Measurements from ENCODE around the gene SLC7A8.
A peak's percentile ranks its signal among the peaks of the same experiment; 100 is the strongest.

The SLC7A8 gene

GRCh38 chr14:23093526-23093925, 89.9 kb downstream of the SLC7A8 start:
- H3K27me3 ChIP-seq (ENCODE audit: control insufficient read depth in 3 of 3, insufficient read depth in 3 of 3, low read depth in 1 of 3, low read length in 3 of 3) = no peaks in the 10 kb centered on the region
- no peak overlapping the region for H3K9ac ChIP-seq (ENCODE audit: low read depth, low read length, poor library complexity)
- WGBS, 2 donors (ENCODE audit: extremely low coverage in 2 of 2, insufficient read length in 2 of 2, insufficient replicate concordance in 1 of 2) = no CpG with 5 or more reads among the region's 2 CpGs
- H4K8ac ChIP-seq (ENCODE audit: low read depth, low read length) = no peak overlapping the region
- peak overlapping the region in 1 of 2 donors; percentile 79 for H3K4me3 ChIP-seq (ENCODE audit: low read length in 2 of 2)
- H2BK15ac ChIP-seq (ENCODE audit: low read length) = no peak overlapping the region
- no peak overlapping the region for H2BK12ac ChIP-seq (ENCODE audit: low read length)
- no peak overlapping the region for H3K4ac ChIP-seq (ENCODE audit: low read length)
- peaks cover 4% of the 10 kb centered on the region for H3K79me1 ChIP-seq (ENCODE audit: low read depth, low read length)
- no peak overlapping the region for H3K23ac ChIP-seq (ENCODE audit: low read depth, low read length, poor library complexity)
- H3K36me3 ChIP-seq (replicated peaks in 1 of 2; ENCODE audit: control insufficient read depth in 2 of 2, insufficient read depth in 2 of 2, low read length in 2 of 2) = peaks cover 18 to 71% of the 10 kb centered on the region in 2 donors
- H3K4me2 ChIP-seq (ENCODE audit: insufficient read depth, low read length, poor library complexity, severe bottlenecking) = no peak overlapping the region
- H2AK5ac ChIP-seq (ENCODE audit: low read depth, low read length) = no peak overlapping the region
- H4K91ac ChIP-seq (ENCODE audit: low read depth, low read length, poor library complexity) = no peak overlapping the region
- H2BK120ac ChIP-seq (ENCODE audit: low read depth, low read length) = no peak overlapping the region
- no peaks in the 10 kb centered on the region for H3K9me3 ChIP-seq (replicated peaks in 1 of 2; ENCODE audit: control insufficient read depth in 2 of 2, insufficient read depth in 1 of 2, low read depth in 1 of 2, low read length in 2 of 2)
- H3K4me1 ChIP-seq (ENCODE audit: control insufficient read depth in 2 of 2, insufficient read depth in 1 of 2, low read depth in 1 of 2, low read length in 2 of 2) = peaks cover 2 to 3% of the 10 kb centered on the region in 2 donors
- no peak overlapping the region for H3K14ac ChIP-seq (ENCODE audit: low read length)
- H3K27ac ChIP-seq (replicated peaks; ENCODE audit: low read length) = no peak overlapping the region
- no peak overlapping the region for H2BK5ac ChIP-seq (ENCODE audit: low read length)
- no peak overlapping the region for H3K18ac ChIP-seq (ENCODE audit: low read length)
- H2AFZ ChIP-seq (ENCODE audit: low read length) = no peak overlapping the region
- DNase-seq (ENCODE audit: low spot score) = no peak

DNA sequence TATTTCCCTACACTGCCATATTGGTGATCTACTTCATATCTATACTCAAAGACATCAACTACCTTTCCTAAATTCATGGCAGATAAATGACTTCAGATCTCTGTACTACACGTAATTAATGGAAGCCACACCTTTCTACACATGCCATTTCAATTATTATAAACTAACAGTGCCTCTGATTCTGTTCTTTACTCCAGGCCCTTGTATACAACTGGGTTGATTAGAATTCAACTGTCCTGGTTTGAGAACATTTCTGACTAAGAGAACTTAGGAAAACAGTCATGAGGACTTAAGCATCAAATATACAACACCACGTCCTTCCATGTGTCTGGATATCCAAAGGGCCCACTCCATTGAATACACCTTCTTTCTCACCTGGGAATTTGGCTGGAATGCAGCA, 90.4 kb downstream of the SLC7A8 start:
- Histone ChIP-seq H3K14ac (ENCODE audit: low read length) (no peak overlapping the region), H2BK15ac (ENCODE audit: low read length) (no peak overlapping the region), H3K79me1 (ENCODE audit: low read depth, low read length) (peaks cover 4% of the 10 kb centered on the region), H3K27ac (replicated peaks; ENCODE audit: low read length) (no peak overlapping the region), H3K9me3 (replicated peaks in 1 of 2; ENCODE audit: control insufficient read depth in 2 of 2, insufficient read depth in 1 of 2, low read depth in 1 of 2, low read length in 2 of 2) (no peaks in the 10 kb centered on the region), H4K8ac (ENCODE audit: low read depth, low read length) (no peak overlapping the region), H3K36me3 (replicated peaks in 1 of 2; ENCODE audit: control insufficient read depth in 2 of 2, insufficient read depth in 2 of 2, low read length in 2 of 2) (peaks cover 16 to 71% of the 10 kb centered on the region in 2 donors), H3K4ac (ENCODE audit: low read length) (no peak overlapping the region), H3K18ac (ENCODE audit: low read length) (no peak overlapping the region), H2AFZ (ENCODE audit: low read length) (no peak overlapping the region), H3K4me3 (ENCODE audit: low read length in 2 of 2) (no peak overlapping the region), H3K9ac (ENCODE audit: low read depth, low read length, poor library complexity) (no peak overlapping the region), H2BK5ac (ENCODE audit: low read length) (no peak overlapping the region), H2AK5ac (ENCODE audit: low read depth, low read length) (no peak overlapping the region), H4K91ac (ENCODE audit: low read depth, low read length, poor library complexity) (no peak overlapping the region), H2BK12ac (ENCODE audit: low read length) (no peak overlapping the region), H2BK120ac (ENCODE audit: low read depth, low read length) (no peak overlapping the region), H3K4me1 (ENCODE audit: control insufficient read depth in 2 of 2, insufficient read depth in 1 of 2, low read depth in 1 of 2, low read length in 2 of 2) (peaks cover 2 to 3% of the 10 kb centered on the region in 2 donors), H3K4me2 (ENCODE audit: insufficient read depth, low read length, poor library complexity, severe bottlenecking) (no peak overlapping the region), H3K23ac (ENCODE audit: low read depth, low read length, poor library complexity) (no peak overlapping the region), H3K27me3 (ENCODE audit: control insufficient read depth in 3 of 3, insufficient read depth in 3 of 3, low read depth in 1 of 3, low read length in 3 of 3) (no peaks in the 10 kb centered on the region)
- no peak for DNase-seq (ENCODE audit: low spot score)
- WGBS, 2 donors (ENCODE audit: extremely low coverage in 2 of 2, insufficient read length in 2 of 2, insufficient replicate concordance in 1 of 2) = no CpG with 5 or more reads among the region's 2 CpGs

DNA sequence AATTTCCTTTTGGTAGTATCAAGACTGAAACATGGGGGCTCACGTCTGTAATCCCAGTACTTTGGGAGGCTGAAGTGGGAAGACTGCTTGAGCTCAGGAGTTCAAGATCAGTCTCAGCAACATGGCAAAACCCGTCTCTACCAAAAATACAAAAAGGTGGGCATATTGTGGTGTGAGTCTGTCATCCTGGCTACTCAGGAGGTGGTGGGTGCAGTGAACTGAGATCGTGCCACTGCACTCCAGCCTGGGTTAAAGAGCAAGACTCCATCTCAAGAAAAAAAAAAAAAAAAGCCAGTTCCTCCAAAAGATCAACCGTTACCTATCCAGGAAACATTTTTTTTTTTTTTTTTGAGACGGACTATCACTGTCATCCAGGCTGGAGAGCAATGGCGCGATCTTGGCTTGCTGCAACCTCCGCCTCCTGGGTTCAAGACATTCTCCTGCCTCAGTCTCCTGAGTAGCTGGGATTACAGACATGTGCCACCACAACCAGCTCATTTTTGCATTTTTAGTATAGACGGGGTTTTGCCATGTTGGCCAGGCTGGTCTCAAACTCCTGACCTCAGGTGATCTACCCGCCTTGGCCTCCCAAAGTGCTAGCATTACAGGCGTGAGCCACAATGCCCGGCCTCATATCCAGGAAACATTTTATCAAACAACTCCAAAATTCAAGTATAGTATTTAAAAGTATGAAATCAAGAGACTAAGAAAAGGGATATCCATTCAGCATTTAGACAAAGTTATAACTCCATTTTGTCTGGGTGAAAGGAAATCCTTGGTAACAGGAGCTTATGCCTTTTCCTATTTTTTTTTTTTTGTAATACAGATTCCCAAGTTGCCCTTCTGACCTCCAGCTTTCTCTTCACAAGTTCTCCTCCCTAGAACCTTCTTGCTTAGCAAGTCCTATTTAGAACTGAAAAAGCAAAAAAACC, 91.9 kb downstream of the SLC7A8 start:
- no peak for DNase-seq (ENCODE audit: low spot score)
- no peak overlapping the region for H2BK12ac ChIP-seq (ENCODE audit: low read length)
- H3K14ac ChIP-seq (ENCODE audit: low read length) = no peak overlapping the region
- no peak overlapping the region for H2BK120ac ChIP-seq (ENCODE audit: low read depth, low read length)
- no peak overlapping the region for H3K4me3 ChIP-seq (ENCODE audit: low read length in 2 of 2)
- H3K9ac ChIP-seq (ENCODE audit: low read depth, low read length, poor library complexity) = no peak overlapping the region
- peaks cover 2 to 3% of the 10 kb centered on the region in 2 donors for H3K4me1 ChIP-seq (ENCODE audit: control insufficient read depth in 2 of 2, insufficient read depth in 1 of 2, low read depth in 1 of 2, low read length in 2 of 2)
- peaks cover 14 to 71% of the 10 kb centered on the region in 2 donors for H3K36me3 ChIP-seq (replicated peaks in 1 of 2; ENCODE audit: control insufficient read depth in 2 of 2, insufficient read depth in 2 of 2, low read length in 2 of 2)
- H3K27me3 ChIP-seq (ENCODE audit: control insufficient read depth in 3 of 3, insufficient read depth in 3 of 3, low read depth in 1 of 3, low read length in 3 of 3) = no peaks in the 10 kb centered on the region
- no peak overlapping the region for H3K4ac ChIP-seq (ENCODE audit: low read length)
- no CpG with 5 or more reads among the region's 12 CpGs for WGBS, 2 donors (ENCODE audit: extremely low coverage in 2 of 2, insufficient read length in 2 of 2, insufficient replicate concordance in 1 of 2)
- no peak overlapping the region for H3K4me2 ChIP-seq (ENCODE audit: insufficient read depth, low read length, poor library complexity, severe bottlenecking)
- H4K91ac ChIP-seq (ENCODE audit: low read depth, low read length, poor library complexity) = no peak overlapping the region
- no peaks in the 10 kb centered on the region for H3K9me3 ChIP-seq (replicated peaks in 1 of 2; ENCODE audit: control insufficient read depth in 2 of 2, insufficient read depth in 1 of 2, low read depth in 1 of 2, low read length in 2 of 2)
- no peak overlapping the region for H2BK15ac ChIP-seq (ENCODE audit: low read length)
- H3K27ac ChIP-seq (replicated peaks; ENCODE audit: low read length) = no peak overlapping the region
- H2BK5ac ChIP-seq (ENCODE audit: low read length) = no peak overlapping the region
- no peak overlapping the region for H2AFZ ChIP-seq (ENCODE audit: low read length)
- no peak overlapping the region for H3K23ac ChIP-seq (ENCODE audit: low read depth, low read length, poor library complexity)
- no peak overlapping the region for H4K8ac ChIP-seq (ENCODE audit: low read depth, low read length)
- no peak overlapping the region for H2AK5ac ChIP-seq (ENCODE audit: low read depth, low read length)
- no peak overlapping the region for H3K18ac ChIP-seq (ENCODE audit: low read length)
- no peaks in the 10 kb centered on the region for H3K79me1 ChIP-seq (ENCODE audit: low read depth, low read length)

DNA sequence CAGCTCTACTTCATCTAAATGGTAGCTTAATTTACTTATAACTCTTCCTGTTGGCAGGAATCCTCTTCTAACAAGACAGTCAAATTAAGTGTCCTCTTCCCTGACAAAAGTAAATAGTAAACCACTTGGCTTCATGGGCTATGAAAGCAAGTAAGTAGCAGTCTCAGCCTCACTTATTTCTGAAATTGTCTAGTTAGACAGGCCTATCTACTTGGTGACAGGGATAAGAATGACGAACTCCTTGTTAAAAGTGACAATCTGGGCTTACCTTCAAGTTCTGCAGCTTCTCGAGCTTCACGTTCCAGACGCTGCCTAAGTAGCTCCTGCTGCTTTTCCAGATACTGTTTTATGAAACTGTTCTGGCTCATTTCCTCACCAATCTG, 93.2 kb downstream of the SLC7A8 start:
- no CpG with 5 or more reads among the region's 4 CpGs for WGBS, 2 donors (ENCODE audit: extremely low coverage in 2 of 2, insufficient read length in 2 of 2, insufficient replicate concordance in 1 of 2)
- H4K8ac ChIP-seq (ENCODE audit: low read depth, low read length) = no peak overlapping the region
- no peak overlapping the region for H3K27ac ChIP-seq (replicated peaks; ENCODE audit: low read length)
- H3K9ac ChIP-seq (ENCODE audit: low read depth, low read length, poor library complexity) = no peak overlapping the region
- H3K4me3 ChIP-seq (ENCODE audit: low read length in 2 of 2) = no peak overlapping the region
- H3K4me2 ChIP-seq (ENCODE audit: insufficient read depth, low read length, poor library complexity, severe bottlenecking) = no peak overlapping the region
- H2AK5ac ChIP-seq (ENCODE audit: low read depth, low read length) = no peak overlapping the region
- peaks cover 24 to 84% of the 10 kb centered on the region in 2 donors for H3K36me3 ChIP-seq (replicated peaks in 1 of 2; ENCODE audit: control insufficient read depth in 2 of 2, insufficient read depth in 2 of 2, low read length in 2 of 2)
- no peak overlapping the region for H3K23ac ChIP-seq (ENCODE audit: low read depth, low read length, poor library complexity)
- H2BK5ac ChIP-seq (ENCODE audit: low read length) = no peak overlapping the region
- H3K79me1 ChIP-seq (ENCODE audit: low read depth, low read length) = no peaks in the 10 kb centered on the region
- no peak overlapping the region for H3K14ac ChIP-seq (ENCODE audit: low read length)
- H3K9me3 ChIP-seq (replicated peaks in 1 of 2; ENCODE audit: control insufficient read depth in 2 of 2, insufficient read depth in 1 of 2, low read depth in 1 of 2, low read length in 2 of 2) = no peaks in the 10 kb centered on the region
- no peak overlapping the region for H3K18ac ChIP-seq (ENCODE audit: low read length)
- H3K4ac ChIP-seq (ENCODE audit: low read length) = no peak overlapping the region
- DNase-seq (ENCODE audit: low spot score) = no peak
- H2BK120ac ChIP-seq (ENCODE audit: low read depth, low read length) = no peak overlapping the region
- peaks cover 2 to 3% of the 10 kb centered on the region in 2 donors for H3K4me1 ChIP-seq (ENCODE audit: control insufficient read depth in 2 of 2, insufficient read depth in 1 of 2, low read depth in 1 of 2, low read length in 2 of 2)
- no peak overlapping the region for H2BK15ac ChIP-seq (ENCODE audit: low read length)
- H4K91ac ChIP-seq (ENCODE audit: low read depth, low read length, poor library complexity) = no peak overlapping the region
- no peaks in the 10 kb centered on the region for H3K27me3 ChIP-seq (ENCODE audit: control insufficient read depth in 3 of 3, insufficient read depth in 3 of 3, low read depth in 1 of 3, low read length in 3 of 3)
- no peak overlapping the region for H2AFZ ChIP-seq (ENCODE audit: low read length)
- no peak overlapping the region for H2BK12ac ChIP-seq (ENCODE audit: low read length)

Data from neuronal stem cell (in vitro differentiated cells).